ENCODE data around the gene ZNF598. TPM values are rescaled to one million over a fixed set of nuclear protein-coding genes. Genes with fewer than 3 reads are reported as not detected.

The ZNF598 gene
- total RNA-seq, 2 donors from 2014 or later = 41.0 to 55.4 TPM

GRCh38 chr16:2004795-2005517 lies 4.7 kb downstream of the ZNF598 start:
- ATAC-seq (no peak), DNase-seq (peak in 2 of 4 donors; percentile 12 to 46)
- Histone ChIP-seq H3K27me3 (no peaks in the 10 kb centered on the region), H3K4me3 (no peak overlapping the region), H3K36me3 (replicated peaks in 1 of 2; ENCODE audit: insufficient read depth in 1 of 2, low read depth in 2 of 2) (peaks cover 17% of the 10 kb centered on the region in 2 donors), H3K9me3 (no peaks in the 10 kb centered on the region), H3K27ac (peak overlapping the region in 3 of 4 donors; percentile 61 to 83 (median 72)), H3K4me1 (peaks cover 58% of the 10 kb centered on the region)
- WGBS, 2 donors = 60 to 83% methylated on average over 1 to 21 of the region's 34 CpGs
- TF ChIP-seq CTCF (IDR thresholded peaks at IDR 0.05) = no peak
- TF ChIP-seq POLR2A (IDR thresholded peaks at IDR 0.05) = no peak
- intact Hi-C loops (cut with DNase I) = no loop called here

GRCh38 chr16:2003827-2004641 lies 5.6 kb downstream of the ZNF598 start:
- H3K4me1 ChIP-seq = peaks cover 58% of the 10 kb centered on the region
- 18 to 46% methylated on average over 12 to 34 of the region's 36 CpGs for WGBS, 2 donors
- DNase-seq = peak; percentile 96 to 98 (median 97)
- no peak overlapping the region for H3K4me3 ChIP-seq
- peak overlapping the region; percentile 61 to 83 (median 75) for H3K27ac ChIP-seq
- H3K36me3 ChIP-seq (replicated peaks in 1 of 2; ENCODE audit: insufficient read depth in 1 of 2, low read depth in 2 of 2) = peaks cover 26% of the 10 kb centered on the region in 2 donors
- H3K27me3 ChIP-seq = no peaks in the 10 kb centered on the region
- intact Hi-C loops (cut with DNase I) = no loop called here
- TF ChIP-seq CTCF (IDR thresholded peaks at IDR 0.05) (peak; percentile 89 to 98 (median 95)), POLR2A (IDR thresholded peaks at IDR 0.05) (no peak)
- no peaks in the 10 kb centered on the region for H3K9me3 ChIP-seq
- peak; percentile 89 for ATAC-seq

GRCh38 chr16:2003231-2003826 lies 6.3 kb downstream of the ZNF598 start:
- WGBS, 2 donors = 51 to 66% methylated on average over 6 to 8 of the region's 8 CpGs
- H3K27me3 ChIP-seq = no peaks in the 10 kb centered on the region
- no peak for ATAC-seq
- peaks cover 27 to 33% of the 10 kb centered on the region in 2 donors for H3K36me3 ChIP-seq (replicated peaks in 1 of 2; ENCODE audit: insufficient read depth in 1 of 2, low read depth in 2 of 2)
- H3K4me1 ChIP-seq = peaks cover 52% of the 10 kb centered on the region
- TF ChIP-seq POLR2A (IDR thresholded peaks at IDR 0.05) = no peak
- TF ChIP-seq CTCF (IDR thresholded peaks at IDR 0.05) = no peak
- peak overlapping the region in 1 of 4 donors; percentile 72 for H3K27ac ChIP-seq
- DNase-seq = no peak
- intact Hi-C loops (cut with DNase I) = no loop called here
- H3K9me3 ChIP-seq = no peaks in the 10 kb centered on the region
- H3K4me3 ChIP-seq = no peak overlapping the region

- ATAC-seq (no peak), DNase-seq (peak in 1 of 4 donors; percentile 12)
- no peaks in the 10 kb centered on the region for H3K9me3 ChIP-seq
- peaks cover 33% of the 10 kb centered on the region in 2 donors for H3K36me3 ChIP-seq (replicated peaks in 1 of 2; ENCODE audit: insufficient read depth in 1 of 2, low read depth in 2 of 2)
- H3K4me1 ChIP-seq = peaks cover 45% of the 10 kb centered on the region
- TF ChIP-seq POLR2A (IDR thresholded peaks at IDR 0.05) = no peak
- TF ChIP-seq CTCF (IDR thresholded peaks at IDR 0.05) = no peak
- no peak overlapping the region for H3K4me3 ChIP-seq
- 86 to 94% methylated on average over 9 to 46 of the region's 47 CpGs for WGBS, 2 donors
- H3K27ac ChIP-seq = no peak overlapping the region
- no peaks in the 10 kb centered on the region for H3K27me3 ChIP-seq
- intact Hi-C loops (cut with DNase I) = no loop called here
Measured at GRCh38 chr16:2002406-2003230, 7.0 kb downstream of the ZNF598 start.
